Mucosa of descending colon (tissue), 3 donors: Measurements from ENCODE around the gene TMCC1. TPM values are rescaled to one million over a fixed set of nuclear protein-coding genes. Genes with fewer than 3 reads are reported as not detected.

ENCODE experiments used
- ATAC-seq: fragments of 200-7000 bp; cut with Tn5 transposase; one replicate; pipeline ENCODE4 v1.9.1; 2020; ENCODE audit warnings: mild to moderate bottlenecking, moderate library complexity
- DNase-seq, 3 donors: peaks; one replicate each; pipeline ENCODE4 v3.0.0-alpha.2; 2020
- H3K36me3 ChIP-seq: fragments of 200-600 bp; one replicate; pipeline ENCODE4 v1.8.0; 2021; ENCODE audit warnings: low read depth, mild to moderate bottlenecking
- H3K4me1 ChIP-seq: fragments of 200-600 bp; one replicate; pipeline ENCODE4 v1.8.0; 2021; ENCODE audit warnings: low read depth, mild to moderate bottlenecking
- H3K4me3 ChIP-seq: fragments of 200-600 bp; one replicate; pipeline ENCODE4 v1.8.0; 2021; ENCODE audit warnings: mild to moderate bottlenecking
- H3K9me3 ChIP-seq: fragments of 200-600 bp; one replicate; pipeline ENCODE4 v1.8.0; 2021; ENCODE audit warnings: mild to moderate bottlenecking
- intact Hi-C, 2 donors: fragments of 100-400 bp; cut with DNase I in 1 of 2; cut with micrococcal nuclease in 1 of 2; formaldehyde crosslinking; loops; one replicate each; pipeline versions ENCODE4 v1.11.0 to v1.11.1; 2022; cut with DNase I, micrococcal nuclease
- total RNA-seq, 3 donors: library from RNA; stranded (reverse); fragmentation: NEBNext Ultra II Directional in 2 of 3; extraction: Animal tissue kit (Norgen Biotek cat#: 25700) in 2 of 3; gene quantifications; one replicate each; pipeline versions ENCODE4 v1.2.1 to v1.2.4, GENCODE V29; 2021 to 2023
- TF ChIP-seq, protein P1 (sequence below): fragments of 200-600 bp; IDR thresholded peaks from one replicate; pipeline ENCODE4 v1.8.0; 2022; ENCODE audit warnings: antibody characterized with exemption, mild to moderate bottlenecking
- donor health status: DM: no; HTN: no; CAD: no; lungs with moderate emphysema.
- donor health status: DM: no; HTN: no; CAD: no.
- donor health status: DM: no; HTN: yes; CAD: no.

TMCC1 gene
- total RNA-seq, 3 donors from 2014 or later, result 28.6 to 58.7 (median 28.9) TPM

DNA sequence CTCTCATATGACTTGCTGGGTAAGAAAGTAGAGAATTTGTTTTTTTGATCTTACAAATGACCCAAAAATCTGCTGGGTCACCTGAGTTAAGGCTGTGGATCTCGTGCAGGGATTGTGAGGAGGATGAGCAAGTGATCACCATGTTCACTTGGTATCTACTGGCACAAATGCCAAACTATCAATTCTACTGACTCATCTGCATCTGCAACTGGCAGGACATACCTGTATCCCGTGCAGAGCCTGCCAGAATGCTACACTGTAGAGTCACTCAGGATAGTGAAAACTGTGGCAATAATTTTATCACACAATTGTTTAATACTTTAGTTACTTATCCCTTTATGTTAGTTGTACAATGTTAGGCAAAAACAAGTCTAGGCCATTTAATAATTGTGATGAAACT is 157.4 kb downstream of the TMCC1 start:
- DNase-seq (no peak), ATAC-seq (no peak)
- H3K4me1 ChIP-seq, result no peaks in the 10 kb centered on the region
- H3K36me3 ChIP-seq, result no peaks in the 10 kb centered on the region
- TF ChIP-seq, protein P1, sequence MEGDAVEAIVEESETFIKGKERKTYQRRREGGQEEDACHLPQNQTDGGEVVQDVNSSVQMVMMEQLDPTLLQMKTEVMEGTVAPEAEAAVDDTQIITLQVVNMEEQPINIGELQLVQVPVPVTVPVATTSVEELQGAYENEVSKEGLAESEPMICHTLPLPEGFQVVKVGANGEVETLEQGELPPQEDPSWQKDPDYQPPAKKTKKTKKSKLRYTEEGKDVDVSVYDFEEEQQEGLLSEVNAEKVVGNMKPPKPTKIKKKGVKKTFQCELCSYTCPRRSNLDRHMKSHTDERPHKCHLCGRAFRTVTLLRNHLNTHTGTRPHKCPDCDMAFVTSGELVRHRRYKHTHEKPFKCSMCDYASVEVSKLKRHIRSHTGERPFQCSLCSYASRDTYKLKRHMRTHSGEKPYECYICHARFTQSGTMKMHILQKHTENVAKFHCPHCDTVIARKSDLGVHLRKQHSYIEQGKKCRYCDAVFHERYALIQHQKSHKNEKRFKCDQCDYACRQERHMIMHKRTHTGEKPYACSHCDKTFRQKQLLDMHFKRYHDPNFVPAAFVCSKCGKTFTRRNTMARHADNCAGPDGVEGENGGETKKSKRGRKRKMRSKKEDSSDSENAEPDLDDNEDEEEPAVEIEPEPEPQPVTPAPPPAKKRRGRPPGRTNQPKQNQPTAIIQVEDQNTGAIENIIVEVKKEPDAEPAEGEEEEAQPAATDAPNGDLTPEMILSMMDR, result no peak
- H3K4me3 ChIP-seq, result no peak overlapping the region
- no peaks in the 10 kb centered on the region for H3K9me3 ChIP-seq
- intact Hi-C loops, result no loop called here

DNA sequence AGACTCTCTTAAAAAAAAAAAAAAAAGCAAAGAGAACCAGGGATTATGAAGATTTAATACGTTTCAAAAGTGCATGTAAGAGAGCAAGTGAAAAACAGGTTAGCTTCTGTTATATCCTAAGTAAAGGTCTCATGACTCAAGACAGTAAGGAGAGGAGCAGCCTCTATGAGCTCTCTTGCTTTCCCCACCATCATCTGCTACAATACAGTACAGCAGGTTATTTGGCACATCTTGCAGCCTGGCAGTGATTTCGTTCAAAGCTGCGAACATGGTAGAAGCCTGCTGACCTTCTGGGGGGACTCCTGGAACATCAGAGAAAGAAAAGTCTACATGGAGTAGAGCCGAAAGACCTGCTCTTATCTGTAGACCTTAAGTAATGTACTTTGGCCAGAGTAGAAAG is 157.9 kb downstream of the TMCC1 start:
- intact Hi-C loops, result no loop called here
- ATAC-seq, result no peak
- Histone ChIP-seq H3K36me3 (no peaks in the 10 kb centered on the region), H3K9me3 (no peaks in the 10 kb centered on the region), H3K4me3 (no peak overlapping the region), H3K4me1 (no peaks in the 10 kb centered on the region)
- TF ChIP-seq, protein P1, result no peak
- DNase-seq, result no peak

DNA sequence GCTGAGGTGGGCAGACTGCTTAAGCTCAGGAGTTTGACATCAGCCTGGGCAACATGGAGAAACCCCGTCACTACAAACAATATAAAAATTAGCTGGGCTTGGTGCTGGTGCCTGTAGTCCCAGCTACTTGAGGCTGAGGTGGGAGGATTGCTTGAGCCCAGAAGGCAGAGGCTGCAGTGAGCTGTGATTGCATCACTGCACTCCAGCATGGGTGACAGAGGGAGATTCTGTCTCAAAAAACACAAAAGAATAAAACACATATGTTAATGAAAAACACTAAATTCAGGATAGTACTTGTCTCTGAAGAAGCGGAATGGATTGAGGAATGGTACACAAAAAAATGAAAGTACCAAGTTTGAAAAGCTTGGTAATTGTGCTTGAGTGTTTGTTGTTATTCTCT is 159.1 kb downstream of the TMCC1 start:
- no peak for ATAC-seq
- H3K9me3 ChIP-seq, result no peaks in the 10 kb centered on the region
- H3K36me3 ChIP-seq, result no peaks in the 10 kb centered on the region
- intact Hi-C loops, result no loop called here
- no peak overlapping the region for H3K4me3 ChIP-seq
- no peak for DNase-seq
- TF ChIP-seq, protein P1, result no peak
- no peaks in the 10 kb centered on the region for H3K4me1 ChIP-seq

DNA sequence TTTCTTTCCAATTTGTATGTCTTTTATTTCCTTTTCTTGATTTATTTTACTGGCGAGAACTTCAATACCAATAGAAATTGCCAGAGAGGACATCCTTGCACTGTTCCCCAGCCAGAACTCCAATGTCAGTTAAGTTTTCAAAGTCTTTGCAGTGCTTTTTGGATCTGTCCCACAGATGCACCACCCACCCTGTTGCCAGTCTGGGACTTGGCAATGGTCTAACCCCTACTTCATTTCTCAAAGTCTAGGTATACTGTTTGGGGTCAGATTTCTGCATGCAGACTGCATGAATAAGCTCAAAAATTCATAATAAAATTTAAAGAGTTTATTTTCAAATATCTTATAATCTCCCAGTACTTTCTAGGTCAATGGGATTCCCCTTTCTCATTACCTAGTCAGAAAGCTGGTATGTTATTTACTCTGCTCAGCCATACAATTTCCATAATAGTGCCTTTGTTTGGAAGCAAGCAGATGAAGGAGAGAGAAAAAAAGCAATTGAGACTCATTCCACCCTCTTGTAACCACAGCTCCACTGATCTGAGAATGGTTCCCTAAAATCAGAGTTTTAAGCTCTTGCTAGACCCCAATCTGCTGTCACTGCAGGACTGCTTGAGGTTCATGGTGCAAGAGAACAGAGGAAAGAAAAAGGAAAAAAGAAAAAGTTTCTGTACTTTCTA is 161.2 kb downstream of the TMCC1 start:
- DNase-seq, result no peak
- no peak for ATAC-seq
- no peaks in the 10 kb centered on the region for H3K9me3 ChIP-seq
- no peaks in the 10 kb centered on the region for H3K36me3 ChIP-seq
- no peaks in the 10 kb centered on the region for H3K4me1 ChIP-seq
- H3K4me3 ChIP-seq, result no peak overlapping the region
- intact Hi-C loops, result no loop called here
- TF ChIP-seq, protein P1, result no peak

DNA sequence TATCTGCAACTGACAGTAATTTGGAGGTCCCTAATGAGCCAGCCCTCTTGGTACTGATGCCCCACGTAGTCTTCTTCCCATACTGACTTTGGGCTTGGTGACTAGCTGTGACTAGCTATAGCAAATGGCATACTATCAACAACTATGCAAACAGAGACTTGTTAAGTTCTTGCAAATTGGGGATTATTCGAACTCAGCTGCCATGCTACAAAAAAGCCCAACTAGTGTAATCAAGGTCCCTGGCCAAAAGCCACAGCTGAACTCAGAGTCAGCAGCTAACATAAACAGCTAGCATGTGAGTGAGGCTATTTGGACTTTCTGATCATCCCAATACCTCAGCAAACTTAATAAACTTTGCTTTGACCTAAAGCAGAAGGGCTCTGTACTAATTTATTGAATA is 165.8 kb downstream of the TMCC1 start:
- DNase-seq, result peak in 1 of 3 donors; percentile 29
- no peaks in the 10 kb centered on the region for H3K9me3 ChIP-seq
- H3K4me3 ChIP-seq, result no peak overlapping the region
- no peak for ATAC-seq
- TF ChIP-seq, protein P1, result no peak
- intact Hi-C loops, result no loop called here
- H3K36me3 ChIP-seq, result no peaks in the 10 kb centered on the region
- no peaks in the 10 kb centered on the region for H3K4me1 ChIP-seq
